SIG-M5 (cell line): ENCODE measurements around the gene AOC2.
"Not testable (repeated sequence)": the region's sequence is repeated elsewhere in the genome, so short reads cannot be mapped to it uniquely, and the experiment has no call there.

ENCODE experiments used
- DNase-seq: peaks from one replicate; lab custom pipeline; 2025; lab: John Stamatoyannopoulos, UW

AOC2 gene

GRCh38 chr17:42832934-42833766 lies 11.2 kb upstream of the AOC2 start, which contains the start of gene PSME3:
TSS of gene PSME3 (plus strand) at chr17:42833397. CDS start at chr17:42833632, 235 bp downstream.
- DNase-seq: no peak

GRCh38 chr17:42833767-42834422 lies 10.5 kb upstream of the AOC2 start:
- no peak for DNase-seq

- DNase-seq: no peak
Measured at GRCh38 chr17:42835732-42836131, 8.6 kb upstream of the AOC2 start.

- DNase-seq: no peak
Measured at GRCh38 chr17:42841975-42842685, 2.2 kb upstream of the AOC2 start.

- DNase-seq: no peak
Measured at GRCh38 chr17:42843358-42843934, 934 bp upstream of the AOC2 start.

- no peak for DNase-seq
Measured at GRCh38 chr17:42844761-42845555, 578 bp downstream of the AOC2 start.

GRCh38 chr17:42845556-42845917 lies 1.2 kb downstream of the AOC2 start:
- DNase-seq: no peak

- DNase-seq: no peak
Measured at GRCh38 chr17:42845918-42846593, 1.7 kb downstream of the AOC2 start.

- no peak for DNase-seq
Measured at GRCh38 chr17:42846594-42847280, 2.4 kb downstream of the AOC2 start.

GRCh38 chr17:42848093-42848492 lies 3.7 kb downstream of the AOC2 start:
- DNase-seq: no peak

GRCh38 chr17:42849031-42849430 lies 4.7 kb downstream of the AOC2 start:
- DNase-seq: no peak

- DNase-seq: no peak
Measured at GRCh38 chr17:42849451-42850181, 5.2 kb downstream of the AOC2 start.

GRCh38 chr17:42850954-42851353 lies 6.6 kb downstream of the AOC2 start, which contains the start of gene AOC3:
TSS of gene AOC3 (plus strand) at chr17:42851199. CDS start at chr17:42851344, 145 bp downstream.
- DNase-seq: no peak

GRCh38 chr17:42851371-42852240 lies 7.2 kb downstream of the AOC2 start:
- not testable (repeated sequence) for DNase-seq

GRCh38 chr17:42852351-42852750 lies 8.0 kb downstream of the AOC2 start:
- DNase-seq: no peak

- DNase-seq: no peak
Measured at GRCh38 chr17:42853004-42853403, 8.6 kb downstream of the AOC2 start.

GRCh38 chr17:42853597-42853967 lies 9.2 kb downstream of the AOC2 start:
- DNase-seq: no peak

GRCh38 chr17:42853968-42854790 lies 9.8 kb downstream of the AOC2 start:
- DNase-seq: no peak
